Calu3 (cell line): ENCODE data around the gene ZNF543. TPM values are rescaled to one million over a fixed set of nuclear protein-coding genes. Genes with fewer than 3 reads are reported as not detected.
"Not testable (repeated sequence)": the region's sequence is repeated elsewhere in the genome, so short reads cannot be mapped to it uniquely, and the experiment has no call there.

Experiments used
- BruUV-seq: library from RNA; stranded (reverse); fragments of 400-500 nt; replicated peaks from 2 replicates; lab custom pipeline; 2021; lab: Mats Ljungman, UMichigan
- CTCF ChIA-PET: fragments of 300-600 bp; sonication (Branson Sonifier 250); formaldehyde crosslinking; loops from one replicate; lab custom pipeline; 2022; ENCODE audit warnings: antibody characterized with exemption; lab: Charles Lee
- DNase-seq: peaks from one replicate; pipeline ENCODE4 v3.0.0; 2022
- H3K27ac Mint-ChIP-seq: one replicate; pipeline ENCODE4 v1.8.0; 2022; ENCODE audit warnings: mixed read lengths; ENCODE audit not compliant: unreplicated experiment
- H3K27me3 Mint-ChIP-seq: one replicate; pipeline ENCODE4 v1.8.0; 2022; ENCODE audit warnings: mixed read lengths; ENCODE audit not compliant: unreplicated experiment
- H3K36me3 Mint-ChIP-seq: one replicate; pipeline ENCODE4 v1.8.0; 2022; ENCODE audit warnings: mild to moderate bottlenecking, moderate library complexity, mixed read lengths; ENCODE audit not compliant: insufficient read depth, unreplicated experiment
- H3K4me1 Mint-ChIP-seq: one replicate; pipeline ENCODE4 v1.8.0; 2022; ENCODE audit warnings: mild to moderate bottlenecking, low read depth, mixed read lengths; ENCODE audit not compliant: unreplicated experiment
- H3K4me3 Mint-ChIP-seq: one replicate; pipeline ENCODE4 v1.8.0; 2022; ENCODE audit warnings: mild to moderate bottlenecking, low read depth, moderate library complexity, mixed read lengths; ENCODE audit not compliant: unreplicated experiment
- H3K9me3 Mint-ChIP-seq: one replicate; pipeline ENCODE4 v1.8.0; 2022; ENCODE audit warnings: low read depth, mixed read lengths; ENCODE audit not compliant: unreplicated experiment
- intact Hi-C: fragments of 100-400 bp; cut with micrococcal nuclease; formaldehyde crosslinking; loops from one replicate; pipeline ENCODE4 v1.10.0; 2022; ENCODE audit not compliant: unreplicated experiment
- total RNA-seq: library from RNA; stranded (reverse); gene quantifications from 2 replicates; pipeline ENCODE4 v1.2.3, GENCODE V29; 2022
- TF ChIP-seq, protein P1 (sequence below): fragments of 200-600 bp; IDR thresholded peaks from one replicate; pipeline ENCODE4 v1.8.0; 2022; ENCODE audit warnings: antibody characterized with exemption; ENCODE audit not compliant: unreplicated experiment

Gene ZNF543
- total RNA-seq, 1 experiment from 2014 or later, result 8.5 TPM

DNA sequence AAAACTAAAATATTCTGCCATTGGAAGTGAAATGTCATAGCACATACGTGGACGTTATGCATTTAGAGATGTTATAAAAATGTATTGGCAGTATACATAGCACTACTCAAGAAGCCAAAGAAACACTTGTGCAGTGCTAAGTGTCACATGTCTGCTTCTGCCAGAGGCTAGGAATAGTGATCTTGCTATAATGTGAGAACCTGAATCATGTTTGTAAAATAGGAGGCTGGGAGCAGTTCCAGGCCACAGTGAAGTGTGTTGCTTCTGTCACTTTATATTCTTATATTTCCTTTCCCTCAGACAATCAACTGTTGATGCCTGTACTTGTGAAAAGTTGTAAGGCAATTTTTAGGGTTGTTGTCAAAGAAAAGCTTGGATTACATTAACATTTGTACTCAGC, 46.5 kb downstream of the ZNF543 start:
- CTCF ChIA-PET, result no interaction called here
- Mint-ChIP-seq H3K9me3 (peaks cover 23% of the 10 kb centered on the region), H3K4me3 (no peak overlapping the region), H3K27me3 (no peaks in the 10 kb centered on the region), H3K27ac (no peak overlapping the region), H3K36me3 (peaks cover 33% of the 10 kb centered on the region), H3K4me1 (peaks cover 21% of the 10 kb centered on the region)
- intact Hi-C loops, result no loop called here
- no TSS peak for BruUV-seq
- TF ChIP-seq, protein P1, sequence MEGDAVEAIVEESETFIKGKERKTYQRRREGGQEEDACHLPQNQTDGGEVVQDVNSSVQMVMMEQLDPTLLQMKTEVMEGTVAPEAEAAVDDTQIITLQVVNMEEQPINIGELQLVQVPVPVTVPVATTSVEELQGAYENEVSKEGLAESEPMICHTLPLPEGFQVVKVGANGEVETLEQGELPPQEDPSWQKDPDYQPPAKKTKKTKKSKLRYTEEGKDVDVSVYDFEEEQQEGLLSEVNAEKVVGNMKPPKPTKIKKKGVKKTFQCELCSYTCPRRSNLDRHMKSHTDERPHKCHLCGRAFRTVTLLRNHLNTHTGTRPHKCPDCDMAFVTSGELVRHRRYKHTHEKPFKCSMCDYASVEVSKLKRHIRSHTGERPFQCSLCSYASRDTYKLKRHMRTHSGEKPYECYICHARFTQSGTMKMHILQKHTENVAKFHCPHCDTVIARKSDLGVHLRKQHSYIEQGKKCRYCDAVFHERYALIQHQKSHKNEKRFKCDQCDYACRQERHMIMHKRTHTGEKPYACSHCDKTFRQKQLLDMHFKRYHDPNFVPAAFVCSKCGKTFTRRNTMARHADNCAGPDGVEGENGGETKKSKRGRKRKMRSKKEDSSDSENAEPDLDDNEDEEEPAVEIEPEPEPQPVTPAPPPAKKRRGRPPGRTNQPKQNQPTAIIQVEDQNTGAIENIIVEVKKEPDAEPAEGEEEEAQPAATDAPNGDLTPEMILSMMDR, result no peak
- no peak for DNase-seq

DNA sequence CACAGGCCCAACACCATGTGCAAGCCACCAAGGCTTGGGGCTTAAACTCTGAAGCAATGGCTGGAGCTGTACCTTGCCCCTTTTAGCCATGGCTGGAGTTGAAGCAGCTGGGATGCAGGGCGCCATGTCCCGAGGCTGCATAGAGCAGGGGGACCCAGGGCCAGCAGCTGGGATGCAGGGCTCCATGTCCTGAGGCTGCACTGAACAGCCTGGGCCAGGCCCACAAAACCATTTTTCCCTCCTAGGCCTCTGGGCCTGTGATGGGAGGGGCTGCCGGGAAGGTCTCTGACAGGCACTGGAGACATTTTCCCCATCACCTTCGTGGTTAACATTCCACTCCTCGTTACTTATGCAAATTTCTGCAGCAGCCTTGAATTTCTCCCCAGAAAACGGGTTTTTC, 53.9 kb downstream of the ZNF543 start:
- Mint-ChIP-seq H3K9me3 (peaks cover 31% of the 10 kb centered on the region), H3K36me3 (peaks cover 20% of the 10 kb centered on the region), H3K27ac (no peak overlapping the region), H3K4me3 (no peak overlapping the region), H3K4me1 (no peaks in the 10 kb centered on the region), H3K27me3 (no peaks in the 10 kb centered on the region)
- CTCF ChIA-PET, result no interaction called here
- BruUV-seq, result no TSS peak
- TF ChIP-seq, protein P1, result no peak
- no peak for DNase-seq
- intact Hi-C loops, result no loop called here

DNA sequence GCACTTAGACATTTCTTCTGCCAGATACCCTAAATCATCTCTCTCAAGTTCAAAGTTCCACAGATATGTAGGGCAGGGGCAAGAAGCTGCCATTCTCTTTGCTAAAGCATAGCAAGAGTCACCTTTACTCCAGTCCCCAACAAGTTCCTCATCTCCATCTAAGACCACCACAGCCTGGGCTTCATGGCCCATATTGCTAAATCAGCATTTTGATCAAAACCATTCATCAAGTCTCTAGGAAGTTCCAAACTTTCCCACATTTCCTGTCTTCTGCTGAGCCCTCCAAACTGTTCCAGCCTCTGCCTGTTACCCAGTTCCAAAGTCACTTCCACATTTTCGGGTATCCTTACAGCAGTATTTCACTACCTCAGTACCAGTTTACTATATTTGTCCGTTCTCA, 54.4 kb downstream of the ZNF543 start:
- DNase-seq, H3K27ac Mint-ChIP-seq, H3K4me1 Mint-ChIP-seq, BruUV-seq, H3K27me3 Mint-ChIP-seq, CTCF ChIA-PET, intact Hi-C loops, H3K4me3 Mint-ChIP-seq: not testable (repeated sequence)
- H3K9me3 Mint-ChIP-seq, result peaks cover 31% of the 10 kb centered on the region
- peaks cover 20% of the 10 kb centered on the region for H3K36me3 Mint-ChIP-seq

DNA sequence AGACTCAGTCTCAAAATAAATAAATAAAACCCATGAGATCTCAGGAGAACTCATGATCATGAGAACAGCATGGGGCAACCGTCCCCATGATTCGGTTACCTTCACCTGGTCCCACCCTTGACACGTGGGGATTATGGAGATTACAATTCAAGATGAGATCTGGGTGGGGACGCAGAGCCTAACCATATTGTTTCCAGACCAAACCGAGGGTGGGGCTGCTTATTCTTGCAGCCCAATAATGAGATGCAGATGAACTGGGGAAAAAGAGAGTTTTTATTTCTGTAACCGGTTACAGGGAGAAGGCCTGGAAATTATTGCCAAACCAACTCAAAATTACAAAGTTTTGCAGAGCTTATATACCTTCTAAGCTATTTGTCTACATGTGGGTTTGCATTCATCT, 55.9 kb downstream of the ZNF543 start:
- CTCF ChIA-PET, result no interaction called here
- intact Hi-C loops, result no loop called here
- no peaks in the 10 kb centered on the region for H3K4me1 Mint-ChIP-seq
- no peak for DNase-seq
- no TSS peak for BruUV-seq
- peaks cover 20% of the 10 kb centered on the region for H3K36me3 Mint-ChIP-seq
- no peak overlapping the region for H3K27ac Mint-ChIP-seq
- TF ChIP-seq, protein P1, result no peak
- H3K9me3 Mint-ChIP-seq, result peaks cover 31% of the 10 kb centered on the region
- no peaks in the 10 kb centered on the region for H3K27me3 Mint-ChIP-seq
- no peak overlapping the region for H3K4me3 Mint-ChIP-seq

DNA sequence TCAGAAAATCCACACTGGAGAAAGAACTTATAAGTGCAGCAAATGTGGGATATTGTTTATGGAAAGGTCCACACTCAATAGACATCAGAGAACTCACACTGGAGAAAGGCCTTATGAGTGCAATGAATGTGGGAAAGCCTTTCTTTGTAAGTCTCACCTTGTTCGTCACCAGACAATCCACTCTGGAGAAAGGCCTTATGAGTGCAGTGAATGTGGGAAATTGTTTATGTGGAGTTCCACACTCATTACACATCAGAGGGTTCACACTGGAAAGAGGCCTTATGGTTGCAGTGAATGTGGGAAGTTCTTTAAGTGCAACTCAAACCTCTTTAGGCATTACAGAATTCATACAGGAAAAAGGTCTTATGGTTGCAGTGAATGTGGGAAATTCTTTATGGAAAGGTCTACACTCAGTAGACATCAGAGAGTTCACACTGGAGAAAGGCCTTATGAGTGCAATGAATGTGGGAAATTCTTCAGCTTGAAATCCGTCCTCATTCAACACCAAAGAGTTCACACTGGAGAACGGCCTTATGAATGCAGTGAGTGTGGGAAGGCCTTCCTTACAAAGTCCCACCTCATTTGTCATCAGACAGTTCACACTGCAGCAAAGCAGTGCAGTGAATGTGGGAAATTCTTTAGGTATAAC, 57.4 kb downstream of the ZNF543 start:
- DNase-seq, result no peak
- H3K9me3 Mint-ChIP-seq, result peaks cover 20% of the 10 kb centered on the region
- H3K4me3 Mint-ChIP-seq, result no peak overlapping the region
- no peaks in the 10 kb centered on the region for H3K4me1 Mint-ChIP-seq
- H3K36me3 Mint-ChIP-seq, result peaks cover 12% of the 10 kb centered on the region
- no peaks in the 10 kb centered on the region for H3K27me3 Mint-ChIP-seq
- intact Hi-C loops, result no loop called here
- no TSS peak for BruUV-seq
- TF ChIP-seq, protein P1, result no peak
- CTCF ChIA-PET, result no interaction called here
- no peak overlapping the region for H3K27ac Mint-ChIP-seq
